Stimulated activated CD8-positive, alpha-beta memory T cell treated with anti-CD3 and anti-CD28 coated beads, Interleukin-12 subunit alpha, Interleukin-12 subunit beta, amount 100 ng/mL, for 1 hour (primary cell): ENCODE data around the gene C9orf50.

Experiments
- DNase-seq: peaks from one replicate; pipeline ENCODE4 v3.0.0-alpha.2; 2020; ENCODE audit warnings: low read depth

The C9orf50 gene

DNA sequence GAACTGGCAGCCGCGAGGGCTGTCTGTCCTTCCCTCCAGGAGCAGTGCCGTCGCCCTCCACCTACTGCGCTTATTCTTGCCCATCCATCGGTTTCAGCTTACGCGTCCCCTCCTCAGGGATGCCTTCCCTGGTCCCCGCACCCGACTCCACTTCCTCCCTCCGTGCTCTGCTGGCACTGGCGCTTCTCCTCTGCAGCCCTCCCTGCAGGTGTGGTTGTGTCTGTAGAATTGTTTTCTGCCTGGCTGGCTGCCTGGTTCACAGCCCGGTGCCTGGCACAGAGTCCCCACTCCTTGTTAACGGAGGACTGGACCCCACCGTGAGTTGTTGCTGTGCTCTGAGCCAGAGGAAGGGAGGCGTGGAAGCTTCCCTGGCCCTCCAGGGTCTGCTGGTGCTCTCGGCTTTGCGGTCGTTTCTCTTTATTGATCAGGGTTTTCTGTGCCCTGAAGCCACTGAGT, 10.8 kb upstream of the C9orf50 start:
- no peak for DNase-seq

DNA sequence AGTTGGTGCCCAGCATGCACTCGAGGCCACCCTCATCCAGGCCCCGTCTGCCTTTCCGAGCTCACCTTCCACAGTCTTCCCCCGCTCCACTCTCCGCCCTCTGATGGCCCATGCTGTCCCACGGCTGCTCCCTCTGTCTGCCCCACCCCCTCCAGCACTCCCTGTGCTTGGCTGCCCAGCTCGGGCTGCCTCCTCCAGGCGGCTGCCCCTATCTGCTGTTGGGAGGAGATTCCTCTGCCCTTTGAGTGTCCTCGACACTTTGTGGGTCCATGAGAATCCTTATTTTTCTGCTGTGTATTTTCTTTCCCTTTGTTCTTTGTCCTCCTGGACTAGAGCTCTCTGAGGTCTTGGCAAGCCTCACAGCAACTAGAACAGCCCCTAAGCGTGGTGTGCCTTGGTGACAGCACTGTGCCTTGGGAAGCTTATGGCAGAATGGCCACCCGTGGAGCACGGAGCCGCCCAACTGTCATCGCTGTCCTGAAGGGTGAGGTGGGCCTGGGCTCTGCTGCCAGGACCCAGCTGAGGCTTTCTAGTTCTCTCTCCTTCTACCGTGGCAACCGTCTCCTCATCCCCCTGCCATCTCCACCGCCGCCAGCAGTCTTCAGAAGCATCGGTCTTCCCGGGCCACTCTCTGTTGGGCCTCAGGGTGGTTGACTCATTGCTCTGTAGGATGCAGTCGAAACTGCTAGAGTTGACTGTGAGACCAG, 10.2 kb upstream of the C9orf50 start:
- DNase-seq: no peak

DNA sequence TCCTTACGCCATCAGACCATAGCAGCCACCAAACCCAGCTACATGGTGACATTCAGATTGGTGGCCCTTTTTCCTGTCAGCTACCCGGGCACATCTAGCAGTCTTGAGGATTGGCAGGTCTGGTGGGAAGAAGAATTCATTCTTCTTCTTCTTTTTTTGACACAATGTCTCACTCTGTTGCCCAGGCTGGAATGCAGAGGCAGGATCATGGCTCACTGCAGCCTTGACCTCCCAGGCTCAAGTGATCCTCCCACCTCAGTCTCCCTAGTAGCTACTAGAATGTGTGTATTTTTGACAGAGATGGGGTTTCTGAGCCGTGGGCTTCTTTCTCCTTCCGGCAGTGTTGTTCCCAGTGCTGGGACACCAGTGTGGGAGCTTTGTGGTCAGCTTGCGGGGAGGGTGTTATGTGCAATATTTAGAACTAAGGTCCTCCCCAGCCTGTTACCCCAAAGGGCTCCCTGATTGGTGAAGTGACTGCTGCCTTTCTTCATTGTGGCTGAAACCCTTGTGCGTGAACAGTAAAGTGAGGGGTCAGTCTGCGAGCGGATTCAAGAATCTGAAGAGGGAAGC, 8.4 kb upstream of the C9orf50 start:
- no peak for DNase-seq

DNA sequence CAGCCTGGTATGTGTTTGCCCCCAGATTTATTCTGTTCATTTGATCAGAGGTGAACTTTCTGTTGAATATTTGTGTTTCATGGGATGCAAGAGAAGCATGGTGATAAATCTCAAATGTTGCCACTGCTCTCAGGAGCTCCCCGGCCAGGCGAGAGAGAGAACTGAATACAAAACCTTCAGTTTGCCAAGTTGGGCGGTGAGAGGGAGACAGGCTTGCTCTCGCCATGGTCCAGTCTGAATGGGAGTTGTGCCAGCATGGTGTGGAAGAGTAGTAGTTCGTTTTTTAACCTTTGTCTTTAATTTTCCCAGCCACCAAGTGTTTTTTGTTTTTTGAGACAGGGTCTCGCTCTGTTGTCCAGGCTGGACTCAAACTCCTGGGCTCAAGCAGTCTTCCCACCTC, 7.8 kb upstream of the C9orf50 start:
- no peak for DNase-seq

DNA sequence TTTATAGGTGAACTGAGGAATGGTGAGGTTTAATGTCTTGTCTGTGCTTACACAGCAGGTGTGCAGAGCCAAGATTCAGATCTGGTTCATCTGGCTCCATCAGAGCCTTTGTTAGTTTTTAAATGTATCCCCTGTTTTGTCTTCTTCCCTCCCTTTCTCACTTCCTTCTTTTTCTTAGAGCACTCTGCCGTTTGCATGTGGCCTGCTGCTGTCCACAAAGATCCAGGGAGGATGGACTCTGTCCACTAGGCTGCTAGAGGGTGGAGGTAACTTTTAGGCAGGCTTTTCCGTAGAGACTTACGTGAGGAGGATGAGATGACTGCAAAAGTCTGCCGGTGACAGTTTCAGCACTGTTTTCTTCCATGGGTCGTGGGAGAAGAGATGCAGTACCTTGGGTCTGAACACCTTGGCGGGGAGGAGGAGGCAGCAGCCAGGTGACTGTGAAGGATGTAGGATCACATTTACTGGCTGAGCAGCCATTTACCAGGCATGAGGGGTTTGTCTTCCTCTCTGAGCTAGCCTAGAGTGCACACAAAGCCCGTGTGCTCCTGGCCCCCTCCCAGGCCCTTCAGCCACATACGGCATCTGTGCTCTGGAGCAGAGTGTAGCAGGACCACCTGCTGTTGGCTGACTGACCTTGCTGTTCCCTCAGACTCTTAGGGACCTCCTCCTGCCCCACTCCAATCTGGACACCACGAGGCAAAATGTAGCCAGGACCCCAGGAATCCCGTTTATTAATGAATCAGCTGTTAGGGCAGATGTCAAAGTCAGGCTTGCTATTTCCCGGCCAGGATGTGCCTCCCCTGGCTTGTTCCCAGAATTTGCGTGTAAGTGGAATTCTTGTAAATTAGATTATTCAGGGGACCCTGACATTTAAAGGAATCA, 6.9 kb upstream of the C9orf50 start:
- DNase-seq: no peak

DNA sequence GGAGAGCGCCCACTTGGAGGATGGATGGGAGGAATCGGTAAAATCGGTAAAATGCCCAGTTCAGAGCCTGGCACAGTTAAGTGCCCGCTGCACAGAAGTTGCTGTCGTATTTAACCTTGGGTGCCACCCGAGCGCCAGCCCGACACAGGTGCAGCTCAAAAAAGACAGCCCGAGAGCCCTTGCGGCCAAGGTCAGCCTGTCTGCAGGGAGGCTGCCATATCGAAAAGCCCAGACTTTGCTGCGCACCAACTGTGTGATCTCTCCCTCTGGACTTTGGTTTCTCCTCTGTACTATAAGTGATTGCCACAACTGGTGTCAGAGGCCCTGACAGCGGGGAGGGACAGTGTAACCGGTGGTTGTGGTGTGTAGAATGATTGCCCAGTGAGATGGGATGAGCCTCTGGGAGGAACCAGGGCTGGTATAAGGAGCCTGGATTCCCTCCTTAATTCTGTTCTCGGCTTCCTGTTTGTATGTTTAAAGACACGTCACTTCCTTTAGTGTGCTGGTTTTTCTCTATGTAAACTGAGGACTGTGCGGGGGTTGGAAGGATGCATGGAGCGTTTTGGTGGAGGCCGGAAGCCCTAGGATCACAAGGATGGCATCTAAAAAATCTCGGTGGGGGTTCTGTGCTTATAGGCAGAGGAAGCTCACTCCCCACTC, 5.9 kb upstream of the C9orf50 start:
- no peak for DNase-seq

DNA sequence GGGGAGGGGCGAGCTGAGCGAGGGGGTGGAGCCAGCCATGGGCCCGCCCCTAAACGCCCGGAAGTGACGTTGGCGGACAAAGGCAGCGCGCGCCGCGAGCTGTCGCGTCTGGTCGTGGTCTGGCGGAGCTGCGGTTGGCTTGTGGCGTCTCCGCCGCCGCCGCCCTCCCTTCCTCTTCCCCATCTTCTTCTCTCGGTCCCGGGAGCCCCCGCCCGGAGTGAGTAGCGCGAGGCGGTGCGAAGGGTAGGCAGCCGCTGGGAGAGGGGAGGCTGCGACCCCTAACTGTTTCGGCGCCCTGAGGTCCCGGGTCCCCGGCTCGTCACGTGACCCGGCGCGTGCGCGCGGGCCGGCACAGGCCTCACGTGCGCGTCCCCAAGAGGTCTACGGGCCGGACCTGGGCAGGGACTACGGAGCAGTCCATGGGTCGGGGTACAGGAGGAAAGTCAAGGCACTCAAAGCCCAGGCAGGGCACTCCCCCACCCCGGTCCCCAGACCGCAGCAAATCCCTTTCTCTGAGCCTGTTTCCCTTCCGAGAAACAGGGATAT, 5.3 kb upstream of the C9orf50 start, which contains the start of gene NTMT1:
NTMT1 (plus strand) TSS at position 85 of the 546 bp plus-strand sequence. CDS start 6,541 bp downstream, outside the sequence.
- peak; percentile 88 for DNase-seq

DNA sequence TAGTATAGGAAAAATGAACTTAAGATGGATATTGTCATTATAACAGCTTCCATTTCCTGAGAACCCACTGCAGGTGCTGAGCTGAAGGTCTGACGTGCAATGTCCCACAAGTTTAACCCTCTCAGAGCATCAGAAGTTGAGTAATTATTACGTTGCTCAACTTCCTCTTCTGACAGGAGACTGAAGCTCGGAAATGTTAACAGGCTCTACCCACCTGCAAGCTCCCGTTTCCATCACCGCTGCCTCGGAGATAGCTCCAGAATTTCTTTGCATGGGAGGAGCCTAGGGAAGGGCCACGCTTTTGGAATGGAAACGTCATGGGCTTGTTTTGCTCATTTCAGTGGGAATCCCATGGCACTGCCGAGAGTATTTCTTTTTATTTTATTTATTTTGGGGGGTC, 4.0 kb upstream of the C9orf50 start:
- no peak for DNase-seq

DNA sequence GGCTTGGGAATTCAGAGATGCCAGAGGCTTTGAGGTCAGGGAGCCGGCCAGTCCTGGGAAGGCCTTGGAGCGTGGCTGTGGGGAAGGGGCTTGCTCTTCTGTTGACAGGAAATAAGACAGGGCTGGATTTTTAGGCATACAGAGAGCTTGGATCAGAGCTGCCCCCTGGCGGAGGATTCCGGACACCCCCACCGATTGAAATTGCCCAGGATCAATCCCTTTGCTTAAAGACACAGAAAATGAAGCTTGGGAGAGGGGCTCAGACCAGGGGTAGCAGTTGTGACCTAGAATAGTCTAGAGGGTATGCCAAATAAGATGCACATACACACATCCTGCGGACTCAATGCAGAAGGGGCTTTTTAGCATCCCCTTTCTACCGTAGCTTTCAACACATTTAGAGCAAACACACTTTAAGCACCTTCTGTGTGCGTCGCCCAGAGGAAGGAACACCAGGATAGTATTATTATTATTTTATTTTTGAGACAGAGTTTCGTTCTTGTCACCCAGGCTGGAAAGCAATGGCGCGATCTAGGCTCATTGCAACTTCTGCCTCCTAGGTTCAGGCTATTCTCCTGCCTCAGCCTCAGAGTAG, 3.4 kb upstream of the C9orf50 start:
- DNase-seq: peak; percentile 54

DNA sequence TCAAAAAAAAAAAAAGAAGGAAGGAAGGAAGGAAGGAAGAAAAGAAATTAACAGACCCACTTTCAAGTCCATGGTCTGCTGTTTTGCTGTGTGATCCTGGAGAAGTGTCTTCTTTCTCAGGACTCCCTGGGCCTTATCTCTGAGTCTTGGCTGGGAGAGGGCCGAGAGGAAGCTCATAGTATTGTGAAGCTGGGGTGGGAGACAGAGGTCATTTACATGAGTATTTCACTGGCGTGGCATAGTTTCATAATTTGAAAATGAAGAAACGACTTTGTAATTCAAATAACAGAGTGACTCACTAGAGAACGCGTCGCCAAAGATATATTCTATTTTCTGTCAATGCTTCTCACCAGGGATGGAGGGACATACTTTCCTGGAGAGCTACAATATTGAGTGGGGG, 2.4 kb upstream of the C9orf50 start:
- no peak for DNase-seq

DNA sequence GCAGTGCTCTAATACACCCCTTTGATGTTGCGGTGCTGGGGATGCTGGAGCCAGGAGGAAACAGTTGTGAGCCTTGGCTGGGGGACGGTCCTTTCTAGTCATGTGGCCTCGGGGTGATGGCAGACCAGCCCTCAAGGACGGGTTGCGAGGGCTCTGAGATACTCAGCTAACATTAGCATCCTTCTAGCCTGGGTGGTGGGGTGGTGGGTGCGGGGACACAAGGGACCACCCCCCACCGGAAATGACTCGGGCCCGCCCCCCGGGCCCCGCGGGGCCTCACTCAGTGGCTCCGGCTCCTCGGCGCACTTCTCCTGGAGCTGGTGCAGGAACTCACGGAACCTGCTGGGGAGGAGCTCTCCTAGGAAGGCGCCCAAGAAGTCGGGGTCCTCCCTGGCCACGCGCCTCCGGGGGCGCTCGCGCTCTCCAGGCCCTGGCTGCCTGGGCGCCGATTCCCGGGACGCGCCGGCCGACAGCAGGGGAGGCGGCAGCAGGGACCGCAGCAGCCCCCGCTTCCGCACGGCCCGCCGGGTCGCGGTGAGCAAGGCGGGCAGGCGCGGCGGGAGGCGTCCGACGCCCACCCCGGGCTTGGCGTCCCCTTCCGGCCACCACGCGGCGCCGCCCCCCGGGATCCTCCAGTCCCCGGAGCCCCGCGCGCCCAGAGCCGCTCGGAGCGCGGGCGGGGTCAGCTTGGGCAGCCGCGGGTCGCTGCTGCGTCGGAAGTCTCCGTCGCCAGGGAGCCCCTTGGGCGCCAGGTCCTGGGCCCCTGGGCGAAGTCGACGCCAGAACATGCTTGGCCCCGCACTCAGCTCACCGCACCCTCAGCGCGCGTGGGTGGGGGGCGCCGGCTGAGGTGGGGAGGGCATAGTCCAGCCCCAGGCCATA, 873 bp downstream of the C9orf50 start:
- DNase-seq: no peak

DNA sequence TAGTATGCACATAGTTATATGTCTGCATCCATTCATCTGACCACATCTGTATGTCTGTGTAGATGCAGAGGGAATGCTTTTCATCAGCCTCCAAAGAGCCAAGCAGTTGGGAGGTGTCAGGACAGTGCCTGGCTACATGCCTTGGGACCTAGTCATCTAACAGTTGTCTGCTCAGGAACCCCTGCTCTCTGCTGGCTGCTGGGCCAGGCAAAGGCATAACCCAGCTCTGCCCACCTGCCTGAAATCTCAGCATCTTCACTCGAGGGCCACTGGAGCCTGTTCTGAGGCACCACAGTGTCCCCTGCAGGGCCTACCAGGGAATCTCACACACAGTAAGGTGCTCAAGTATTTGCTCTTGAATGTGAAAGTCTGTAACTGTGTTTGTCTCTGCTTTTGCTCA, 3.7 kb downstream of the C9orf50 start:
- no peak for DNase-seq

DNA sequence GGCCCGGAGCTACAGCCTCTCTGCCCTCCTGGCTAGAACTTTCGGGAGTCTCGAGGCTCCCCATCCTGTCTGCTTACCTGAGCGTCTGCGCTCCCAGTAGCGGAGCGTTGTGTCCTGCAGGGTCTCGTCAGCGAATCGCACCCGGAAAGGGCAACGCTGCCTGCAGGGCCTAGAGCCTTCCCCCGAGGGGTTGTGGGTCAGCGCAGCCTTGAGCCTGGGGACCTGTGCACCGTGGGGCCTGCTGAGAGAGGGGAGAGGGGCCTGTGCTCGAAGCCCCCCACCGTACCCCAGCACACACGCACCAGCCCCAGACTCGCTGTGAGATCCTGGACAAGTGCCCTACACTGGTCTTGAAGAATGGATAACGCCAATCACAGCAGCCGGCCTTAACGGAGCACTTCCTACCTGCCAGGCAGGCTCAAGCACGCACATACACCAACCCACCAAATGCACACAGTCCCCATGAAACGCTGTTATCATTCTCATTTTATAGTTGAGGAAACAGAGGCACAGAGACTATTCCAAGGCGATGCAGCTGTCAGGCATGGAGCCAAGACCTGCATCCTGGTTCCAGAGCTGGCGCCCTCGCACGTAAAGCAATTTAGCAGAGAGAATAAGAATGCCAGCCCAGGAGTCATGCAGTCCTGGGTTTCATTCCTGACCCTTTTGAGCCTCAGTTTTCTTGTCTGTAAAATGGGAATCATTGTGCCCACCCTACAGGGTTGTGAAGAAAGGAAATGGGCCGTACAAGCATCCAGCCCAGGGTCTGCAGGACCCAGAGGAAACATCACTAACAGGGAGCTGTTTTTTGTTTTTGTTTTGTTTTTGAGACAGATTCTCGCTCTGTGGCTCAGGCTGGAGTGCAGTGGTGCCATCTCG, 5.3 kb downstream of the C9orf50 start:
- DNase-seq: no peak

DNA sequence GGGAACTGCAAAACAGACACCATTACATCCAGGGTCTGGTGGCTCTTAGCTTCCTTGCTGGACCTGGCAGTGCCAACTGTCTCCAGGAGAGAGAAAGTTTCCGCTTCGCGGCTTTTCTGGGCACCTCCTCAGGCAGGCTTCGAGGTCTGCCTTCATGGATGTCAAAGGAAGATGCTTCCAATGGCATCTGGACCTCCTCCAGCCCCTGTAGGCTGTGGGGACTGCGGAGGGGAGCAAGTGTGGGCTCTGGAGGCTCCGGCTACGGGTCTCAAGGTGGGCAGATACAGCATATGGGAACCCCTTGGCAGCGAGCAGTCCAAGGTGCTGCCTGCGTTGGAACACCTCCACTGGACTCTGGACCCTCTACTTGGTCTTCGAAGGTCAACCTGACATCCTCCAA, 6.0 kb downstream of the C9orf50 start:
- DNase-seq: no peak

DNA sequence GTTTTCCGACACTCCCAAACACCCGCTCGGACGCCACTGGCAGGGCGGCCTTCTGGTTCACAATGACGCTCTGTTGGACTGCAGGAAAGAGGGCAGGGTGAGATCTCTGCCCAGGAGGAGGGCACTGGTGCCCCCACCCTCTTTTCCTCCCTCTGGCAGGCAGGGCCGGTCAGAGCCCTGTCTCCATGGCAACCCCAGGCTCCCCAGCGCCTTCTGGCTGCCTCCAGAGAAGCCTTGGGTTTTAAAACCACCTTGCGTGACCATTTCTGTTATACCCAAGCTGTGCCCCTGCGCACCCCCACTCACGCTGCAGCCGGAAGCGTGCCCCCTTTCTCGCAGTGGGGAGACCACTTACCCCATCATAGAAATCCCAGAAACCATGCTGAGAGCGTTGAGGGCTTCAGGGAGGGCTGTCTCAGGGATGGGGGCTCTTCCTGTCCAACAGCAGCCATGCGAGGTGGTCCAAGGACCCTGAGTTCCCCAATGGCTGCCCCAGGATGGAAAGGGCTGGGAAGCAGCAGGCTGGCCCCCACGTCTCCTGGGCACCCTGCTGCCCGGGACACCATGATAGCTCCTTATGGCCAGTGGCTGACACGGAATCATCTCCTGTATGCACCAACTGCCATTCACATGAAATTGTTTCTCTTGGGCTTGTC, 7.3 kb downstream of the C9orf50 start:
- DNase-seq: no peak

DNA sequence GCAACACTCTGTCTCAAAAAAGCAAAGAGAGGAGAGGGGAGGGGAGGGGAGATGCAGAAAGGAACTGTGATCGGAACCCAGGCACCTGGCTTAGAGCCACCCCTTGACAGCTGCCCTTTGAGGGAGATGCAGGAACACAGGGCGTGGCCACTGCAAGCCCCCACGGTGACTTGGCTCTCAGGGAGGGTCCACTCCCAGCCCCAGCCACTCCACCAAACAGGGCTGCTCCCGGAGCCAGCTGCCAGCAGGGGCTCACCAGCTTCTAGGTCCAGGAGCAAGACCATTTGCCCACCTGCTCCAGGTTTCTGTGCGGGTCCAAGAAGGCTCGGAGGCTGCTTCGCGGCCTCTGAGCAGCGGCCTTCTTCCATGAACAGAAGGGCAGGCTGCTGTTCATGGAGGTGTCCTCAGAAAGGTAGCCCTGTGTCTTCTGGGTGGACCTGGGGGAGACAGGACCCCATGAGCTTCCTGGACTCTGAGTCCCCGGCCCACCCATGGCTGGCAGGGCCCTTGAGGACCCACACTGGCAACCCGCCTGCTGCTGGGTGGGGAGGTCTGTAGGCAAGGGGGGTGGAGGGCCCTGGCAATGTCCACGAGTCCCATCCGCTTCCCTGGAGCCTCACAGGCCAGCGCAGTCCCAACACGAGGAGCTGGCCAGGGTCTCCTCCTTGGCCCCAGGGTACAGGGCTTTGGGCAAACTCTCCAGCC, 7.9 kb downstream of the C9orf50 start:
- DNase-seq: no peak

DNA sequence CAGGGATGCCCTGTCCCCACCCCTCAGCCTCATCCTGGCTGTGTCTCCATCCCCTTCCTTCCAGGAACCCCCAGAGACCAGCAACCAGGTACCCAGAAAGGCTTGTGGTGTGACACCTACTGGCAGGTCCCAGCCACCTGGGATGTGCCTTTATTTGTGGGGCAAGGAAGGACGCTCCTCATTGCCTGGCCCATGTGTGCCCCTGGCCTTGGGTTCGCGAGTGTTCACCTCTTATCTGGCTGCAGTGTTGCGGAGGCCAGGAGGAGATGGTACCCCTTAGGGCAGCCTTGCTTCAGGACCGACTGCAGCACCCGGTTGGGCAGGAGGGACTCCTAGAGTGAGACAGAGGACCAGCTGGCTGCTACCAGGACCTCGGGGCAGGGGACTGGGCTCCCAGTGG, 8.8 kb downstream of the C9orf50 start:
- DNase-seq: no peak

DNA sequence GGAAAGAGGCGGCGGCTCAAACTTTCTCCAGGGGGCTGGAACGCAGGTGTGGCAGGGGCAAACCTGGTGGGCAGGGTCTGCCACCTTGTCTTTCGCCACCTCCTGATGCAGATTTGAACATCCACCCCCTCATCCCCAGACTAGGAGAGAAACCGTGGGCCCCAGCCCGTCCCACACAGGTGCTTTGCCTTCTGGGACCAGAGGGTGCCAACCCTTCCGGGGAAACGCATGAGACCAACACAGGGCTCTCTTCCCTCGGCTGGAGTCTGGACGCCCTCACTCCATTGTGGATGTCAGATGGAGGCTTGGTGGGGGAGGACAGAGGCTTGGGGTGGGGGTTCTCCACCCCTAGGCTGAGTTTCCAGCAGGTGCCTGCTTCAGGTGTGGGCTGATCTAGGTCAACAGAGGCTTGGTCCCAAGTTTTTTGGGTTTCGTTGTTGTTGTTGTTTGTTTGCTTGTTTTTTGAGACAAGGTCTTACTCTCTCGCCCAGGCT, 9.5 kb downstream of the C9orf50 start:
- DNase-seq: no peak
